Measurements from ENCODE around the gene BAIAP2L1.
A peak's percentile ranks its signal among the peaks of the same experiment; 100 is the strongest.
"Not testable (repeated sequence)": the region's sequence is repeated elsewhere in the genome, so short reads cannot be mapped to it uniquely, and the experiment has no call there.

The BAIAP2L1 gene

GRCh38 chr7:98400542-98401340 lies at the start of gene BAIAP2L1:
Gene BAIAP2L1, minus strand, starts transcription at chr7:98401090. Its CDS starts 238 bp downstream, at chr7:98400852.
- peak; percentile 88 for DNase-seq

GRCh38 chr7:98448766-98449165 lies 47.9 kb upstream of the BAIAP2L1 start:
- DNase-seq = no peak

- not testable (repeated sequence) for DNase-seq
These were observed 40.1 kb upstream of the BAIAP2L1 start for GRCh38 chr7:98440992-98441391.

- no peak for DNase-seq
These were observed 38.6 kb upstream of the BAIAP2L1 start for GRCh38 chr7:98439484-98439883.

- DNase-seq = no peak
These were observed 33.2 kb upstream of the BAIAP2L1 start for GRCh38 chr7:98434087-98434486.

GRCh38 chr7:98429799-98430198 lies 28.9 kb upstream of the BAIAP2L1 start:
- no peak for DNase-seq

- DNase-seq = no peak
These were observed 22.2 kb upstream of the BAIAP2L1 start for GRCh38 chr7:98423043-98423442.

GRCh38 chr7:98420966-98421612 lies 20.2 kb upstream of the BAIAP2L1 start:
- DNase-seq = peak; percentile 77

- DNase-seq = not testable (repeated sequence)
These were observed 19.1 kb upstream of the BAIAP2L1 start for GRCh38 chr7:98419988-98420387.

- DNase-seq = not testable (repeated sequence)
These were observed 18.4 kb upstream of the BAIAP2L1 start for GRCh38 chr7:98419316-98419691.

- DNase-seq = no peak
These were observed 17.9 kb upstream of the BAIAP2L1 start for GRCh38 chr7:98418636-98419315.

- DNase-seq = no peak
These were observed 17.4 kb upstream of the BAIAP2L1 start for GRCh38 chr7:98418271-98418635.

- not testable (repeated sequence) for DNase-seq
These were observed 16.8 kb upstream of the BAIAP2L1 start for GRCh38 chr7:98417604-98418270.

- no peak for DNase-seq
These were observed 13.5 kb upstream of the BAIAP2L1 start for GRCh38 chr7:98414205-98414900.

- not testable (repeated sequence) for DNase-seq
These were observed 12.8 kb upstream of the BAIAP2L1 start for GRCh38 chr7:98413655-98414054.

GRCh38 chr7:98409843-98410242 lies 9.0 kb upstream of the BAIAP2L1 start:
- no peak for DNase-seq

GRCh38 chr7:98408146-98408545 lies 7.3 kb upstream of the BAIAP2L1 start:
- not testable (repeated sequence) for DNase-seq

- no peak for DNase-seq
These were observed 5.9 kb upstream of the BAIAP2L1 start for GRCh38 chr7:98406827-98407226.

- no peak for DNase-seq
These were observed 4.0 kb upstream of the BAIAP2L1 start for GRCh38 chr7:98404840-98405239.

- no peak for DNase-seq
These were observed 874 bp downstream of the BAIAP2L1 start for GRCh38 chr7:98399890-98400541.

- no peak for DNase-seq
These were observed 1.4 kb downstream of the BAIAP2L1 start for GRCh38 chr7:98399462-98399861.
